ENCODE results near the gene MYO18B.

DNA sequence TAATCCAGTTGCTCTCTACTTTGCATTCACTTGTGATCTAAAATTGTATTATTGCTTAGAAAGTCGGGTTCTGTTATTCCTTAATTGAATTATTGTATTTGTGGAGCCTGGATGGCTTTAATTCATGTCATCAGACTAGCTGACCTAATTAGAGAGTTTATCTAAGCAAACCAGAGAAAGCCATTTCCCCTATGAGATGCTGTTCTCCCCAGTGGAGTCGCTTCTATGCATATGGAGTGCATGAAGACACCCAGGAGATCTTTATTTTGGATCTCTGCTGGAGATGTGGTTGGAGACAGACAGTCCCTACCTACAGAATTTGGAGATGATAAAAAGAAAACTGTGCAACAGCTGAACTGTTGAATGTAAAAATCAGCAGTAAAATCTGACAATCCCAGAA, 45.2 kb upstream of the MYO18B start:
- TF ChIP-seq, protein P1, sequence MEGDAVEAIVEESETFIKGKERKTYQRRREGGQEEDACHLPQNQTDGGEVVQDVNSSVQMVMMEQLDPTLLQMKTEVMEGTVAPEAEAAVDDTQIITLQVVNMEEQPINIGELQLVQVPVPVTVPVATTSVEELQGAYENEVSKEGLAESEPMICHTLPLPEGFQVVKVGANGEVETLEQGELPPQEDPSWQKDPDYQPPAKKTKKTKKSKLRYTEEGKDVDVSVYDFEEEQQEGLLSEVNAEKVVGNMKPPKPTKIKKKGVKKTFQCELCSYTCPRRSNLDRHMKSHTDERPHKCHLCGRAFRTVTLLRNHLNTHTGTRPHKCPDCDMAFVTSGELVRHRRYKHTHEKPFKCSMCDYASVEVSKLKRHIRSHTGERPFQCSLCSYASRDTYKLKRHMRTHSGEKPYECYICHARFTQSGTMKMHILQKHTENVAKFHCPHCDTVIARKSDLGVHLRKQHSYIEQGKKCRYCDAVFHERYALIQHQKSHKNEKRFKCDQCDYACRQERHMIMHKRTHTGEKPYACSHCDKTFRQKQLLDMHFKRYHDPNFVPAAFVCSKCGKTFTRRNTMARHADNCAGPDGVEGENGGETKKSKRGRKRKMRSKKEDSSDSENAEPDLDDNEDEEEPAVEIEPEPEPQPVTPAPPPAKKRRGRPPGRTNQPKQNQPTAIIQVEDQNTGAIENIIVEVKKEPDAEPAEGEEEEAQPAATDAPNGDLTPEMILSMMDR (IDR thresholded peaks at IDR 0.05) = no peak
- TF ChIP-seq EZH2 (IDR thresholded peaks at IDR 0.05; ENCODE audit: borderline replicate concordance, insufficient read depth, low read depth, low read length, poor library complexity, severe bottlenecking) = no peak
